DND-41 (cell line): Measurements from ENCODE around the gene TTC17.

Source experiments
- CTCF ChIP-seq: IDR thresholded peaks from 2 replicates; pipeline ENCODE4 v1.5.1; 2012; ENCODE audit warnings: borderline replicate concordance, low read length, moderate library complexity, mild to moderate bottlenecking; ENCODE audit not compliant: poor library complexity, severe bottlenecking; ENCODE audit errors: extremely low read depth
- EZH2 ChIP-seq: IDR thresholded peaks from 3 replicates; pipeline ENCODE4 v1.6.1; 2012; ENCODE audit warnings: borderline replicate concordance, low read depth, mild to moderate bottlenecking, moderate library complexity, low read length, inconsistent platforms; ENCODE audit not compliant: severe bottlenecking

GRCh38 chr11:43508511-43508918 lies 149.8 kb downstream of the TTC17 start:
- TF ChIP-seq CTCF: no peak
- no peak for TF ChIP-seq EZH2
